Osteoblast (primary cell): ENCODE data around the gene SLC35F1. TPM values are rescaled to one million over a fixed set of nuclear protein-coding genes. Genes with fewer than 3 reads are reported as not detected.

Experiments used
- DNase-seq: peaks from one replicate; pipeline ENCODE4 v3.0.0; 2011; ENCODE audit warnings: low spot score, mixed read lengths; ENCODE audit not compliant: insufficient read length; ENCODE audit errors: missing footprints
- H2AFZ ChIP-seq: 2 replicates; pipeline ENCODE4 v1.6.0; 2011; ENCODE audit warnings: mild to moderate bottlenecking, low read length
- H3K27ac ChIP-seq: 2 replicates; pipeline ENCODE4 v1.5.1; 2011; ENCODE audit warnings: mild to moderate bottlenecking, low read depth, low read length, moderate library complexity
- H3K27me3 ChIP-seq: 2 replicates; pipeline ENCODE4 v1.6.0; 2012; ENCODE audit warnings: mild to moderate bottlenecking, control low read depth, inconsistent platforms, low read length, moderate library complexity; ENCODE audit not compliant: insufficient read depth
- H3K36me3 ChIP-seq: 2 replicates; pipeline ENCODE4 v1.5.1; 2011; ENCODE audit warnings: mild to moderate bottlenecking, low read length, control low read depth, moderate library complexity; ENCODE audit not compliant: insufficient read depth
- H3K4me1 ChIP-seq: 2 replicates; pipeline ENCODE4 v1.5.1; 2011; ENCODE audit warnings: mild to moderate bottlenecking, low read length, control low read depth, moderate library complexity; ENCODE audit not compliant: insufficient read depth
- H3K4me2 ChIP-seq: 2 replicates; pipeline ENCODE4 v1.6.0; 2011; ENCODE audit warnings: mild to moderate bottlenecking, low read length; ENCODE audit not compliant: insufficient read depth
- H3K4me3 ChIP-seq: fragments of 200-600 bp; sonication (generic); 3 replicates; pipeline ENCODE4 v1.5.1; 2012; ENCODE audit warnings: mild to moderate bottlenecking, low read length, inconsistent platforms; ENCODE audit not compliant: insufficient read depth
- H3K79me2 ChIP-seq: 2 replicates; pipeline ENCODE4 v1.6.0; 2012; ENCODE audit warnings: mild to moderate bottlenecking, low read length, control low read depth, inconsistent platforms; ENCODE audit not compliant: insufficient read depth
- H3K9me3 ChIP-seq: 2 replicates; pipeline ENCODE4 v1.5.1; 2011; ENCODE audit warnings: low read depth, low read length, control low read depth
- H4K20me1 ChIP-seq: 2 replicates; pipeline ENCODE4 v1.6.0; 2012; ENCODE audit warnings: mild to moderate bottlenecking, low read length, control low read depth; ENCODE audit not compliant: insufficient read depth
- total RNA-seq: library from RNA; depleted of rRNA; stranded (reverse); fragments of >200 nt; gene quantifications from 2 replicates; pipeline ENCODE4 v1.2.3, GENCODE V29; 2012
- TF ChIP-seq, protein P1 (sequence below): IDR thresholded peaks from 2 replicates; pipeline ENCODE4 v1.5.1; 2011; ENCODE audit warnings: mild to moderate bottlenecking, low read depth, low read length, moderate library complexity; ENCODE audit errors: extremely low read depth

Gene SLC35F1
- total RNA-seq, 1 donor = under 0.01 TPM

DNA sequence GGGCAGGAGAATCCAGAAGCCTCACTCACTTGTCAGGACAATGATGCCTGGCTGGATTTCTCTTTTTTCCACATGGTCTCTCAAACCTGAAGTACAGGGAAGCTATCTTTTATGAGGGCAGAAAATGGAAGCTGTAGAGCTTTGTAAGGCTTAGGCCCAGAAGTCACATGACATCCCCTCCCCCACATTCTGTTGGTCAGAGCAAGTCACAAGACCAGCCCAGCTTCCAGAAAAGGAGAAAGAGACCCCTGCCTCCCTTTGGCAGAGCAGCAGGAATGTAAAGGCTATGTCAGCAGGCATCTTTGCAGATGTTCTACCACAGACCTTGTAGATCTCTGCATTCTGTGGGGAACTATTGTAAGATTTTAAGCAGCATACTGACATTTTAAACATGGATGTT, 245.5 kb downstream of the SLC35F1 start:
- Histone ChIP-seq H3K27ac (no peak overlapping the region), H3K27me3 (no peaks in the 10 kb centered on the region), H4K20me1 (no peaks in the 10 kb centered on the region), H3K4me2 (no peak overlapping the region), H2AFZ (no peak overlapping the region), H3K9me3 (no peaks in the 10 kb centered on the region), H3K4me3 (no peak overlapping the region), H3K36me3 (no peaks in the 10 kb centered on the region), H3K4me1 (no peaks in the 10 kb centered on the region), H3K79me2 (no peaks in the 10 kb centered on the region)
- no peak for DNase-seq
- TF ChIP-seq, protein P1, sequence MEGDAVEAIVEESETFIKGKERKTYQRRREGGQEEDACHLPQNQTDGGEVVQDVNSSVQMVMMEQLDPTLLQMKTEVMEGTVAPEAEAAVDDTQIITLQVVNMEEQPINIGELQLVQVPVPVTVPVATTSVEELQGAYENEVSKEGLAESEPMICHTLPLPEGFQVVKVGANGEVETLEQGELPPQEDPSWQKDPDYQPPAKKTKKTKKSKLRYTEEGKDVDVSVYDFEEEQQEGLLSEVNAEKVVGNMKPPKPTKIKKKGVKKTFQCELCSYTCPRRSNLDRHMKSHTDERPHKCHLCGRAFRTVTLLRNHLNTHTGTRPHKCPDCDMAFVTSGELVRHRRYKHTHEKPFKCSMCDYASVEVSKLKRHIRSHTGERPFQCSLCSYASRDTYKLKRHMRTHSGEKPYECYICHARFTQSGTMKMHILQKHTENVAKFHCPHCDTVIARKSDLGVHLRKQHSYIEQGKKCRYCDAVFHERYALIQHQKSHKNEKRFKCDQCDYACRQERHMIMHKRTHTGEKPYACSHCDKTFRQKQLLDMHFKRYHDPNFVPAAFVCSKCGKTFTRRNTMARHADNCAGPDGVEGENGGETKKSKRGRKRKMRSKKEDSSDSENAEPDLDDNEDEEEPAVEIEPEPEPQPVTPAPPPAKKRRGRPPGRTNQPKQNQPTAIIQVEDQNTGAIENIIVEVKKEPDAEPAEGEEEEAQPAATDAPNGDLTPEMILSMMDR = no peak

GRCh38 chr6:118161343-118161742, 254.3 kb downstream of the SLC35F1 start:
- H3K4me1 ChIP-seq = no peaks in the 10 kb centered on the region
- DNase-seq = no peak
- H2AFZ ChIP-seq = no peak overlapping the region
- no peaks in the 10 kb centered on the region for H4K20me1 ChIP-seq
- H3K4me3 ChIP-seq = no peak overlapping the region
- H3K27me3 ChIP-seq = no peaks in the 10 kb centered on the region
- no peak overlapping the region for H3K4me2 ChIP-seq
- no peaks in the 10 kb centered on the region for H3K36me3 ChIP-seq
- H3K9me3 ChIP-seq = no peaks in the 10 kb centered on the region
- H3K27ac ChIP-seq = no peak overlapping the region
- H3K79me2 ChIP-seq = no peaks in the 10 kb centered on the region
- TF ChIP-seq, protein P1 = no peak

GRCh38 chr6:118163542-118163941, 256.5 kb downstream of the SLC35F1 start:
- TF ChIP-seq, protein P1 = no peak
- no peaks in the 10 kb centered on the region for H3K79me2 ChIP-seq
- H3K4me1 ChIP-seq = no peaks in the 10 kb centered on the region
- no peak for DNase-seq
- H3K27me3 ChIP-seq = no peaks in the 10 kb centered on the region
- no peak overlapping the region for H3K4me2 ChIP-seq
- no peak overlapping the region for H2AFZ ChIP-seq
- no peaks in the 10 kb centered on the region for H3K9me3 ChIP-seq
- H3K36me3 ChIP-seq = no peaks in the 10 kb centered on the region
- no peaks in the 10 kb centered on the region for H4K20me1 ChIP-seq
- H3K27ac ChIP-seq = no peak overlapping the region
- H3K4me3 ChIP-seq = no peak overlapping the region

DNA sequence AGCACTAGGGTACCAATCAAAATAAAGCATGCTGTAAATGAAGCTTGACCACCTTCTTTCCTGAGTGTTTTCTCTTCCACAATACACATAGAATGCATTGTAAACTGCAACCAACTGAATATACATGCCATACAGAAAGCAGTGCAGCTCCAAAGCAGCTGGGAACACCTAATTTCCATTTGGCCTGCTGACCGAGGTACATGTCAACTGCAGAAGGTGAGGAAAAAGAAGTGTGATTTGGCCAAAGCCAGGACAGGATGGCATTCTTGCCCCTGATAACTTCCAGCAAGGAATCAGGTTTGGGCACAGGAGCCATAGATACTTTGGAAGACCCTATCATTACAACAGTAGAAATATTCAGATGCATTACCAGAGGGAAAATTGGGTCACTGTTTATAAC, 258.4 kb downstream of the SLC35F1 start:
- Histone ChIP-seq H4K20me1 (no peaks in the 10 kb centered on the region), H3K4me2 (no peak overlapping the region), H3K4me3 (no peak overlapping the region), H3K27me3 (no peaks in the 10 kb centered on the region), H3K79me2 (no peaks in the 10 kb centered on the region), H2AFZ (no peak overlapping the region), H3K9me3 (no peaks in the 10 kb centered on the region), H3K4me1 (no peaks in the 10 kb centered on the region), H3K27ac (no peak overlapping the region), H3K36me3 (no peaks in the 10 kb centered on the region)
- DNase-seq = no peak
- TF ChIP-seq, protein P1 = no peak
